Smooth muscle cell of the brain vasculature (primary cell): ENCODE measurements around the gene ANKFY1.
A peak's percentile ranks its signal among the peaks of the same experiment; 100 is the strongest.

Experiments
- DNase-seq: peaks from one replicate; pipeline ENCODE4 v3.0.0-alpha.2; 2012; ENCODE audit warnings: low read depth, low spot score

The ANKFY1 gene

GRCh38 chr17:4178651-4179050 lies 85.1 kb downstream of the ANKFY1 start:
- no peak for DNase-seq

- no peak for DNase-seq
Observed at GRCh38 chr17:4177806-4178205, 86.0 kb downstream of the ANKFY1 start.

- DNase-seq: no peak
Observed at GRCh38 chr17:4176808-4177472, 86.8 kb downstream of the ANKFY1 start.

- DNase-seq: no peak
Observed at GRCh38 chr17:4175921-4176807, 87.6 kb downstream of the ANKFY1 start.

GRCh38 chr17:4174556-4174955 lies 89.2 kb downstream of the ANKFY1 start:
- DNase-seq: no peak

GRCh38 chr17:4173781-4174180 lies 90.0 kb downstream of the ANKFY1 start:
- no peak for DNase-seq

GRCh38 chr17:4172356-4172755 lies 91.4 kb downstream of the ANKFY1 start:
- no peak for DNase-seq

- no peak for DNase-seq
Observed at GRCh38 chr17:4170639-4171280, 93.0 kb downstream of the ANKFY1 start.

GRCh38 chr17:4167786-4168185 lies 96.0 kb downstream of the ANKFY1 start:
- DNase-seq: no peak

GRCh38 chr17:4166419-4166818 lies 97.4 kb downstream of the ANKFY1 start:
- no peak for DNase-seq

- DNase-seq: no peak
Observed at GRCh38 chr17:4165301-4166010, 98.3 kb downstream of the ANKFY1 start.

GRCh38 chr17:4163951-4164350 lies 99.8 kb downstream of the ANKFY1 start:
- no peak for DNase-seq

GRCh38 chr17:4162775-4163466 lies 100.9 kb downstream of the ANKFY1 start:
- DNase-seq: no peak

- DNase-seq: no peak
Observed at GRCh38 chr17:4162321-4162720, 101.5 kb downstream of the ANKFY1 start.

GRCh38 chr17:4161967-4162305 lies 101.8 kb downstream of the ANKFY1 start:
- DNase-seq: no peak

- peak; percentile 79 for DNase-seq
Observed at GRCh38 chr17:4161192-4161966, 102.4 kb downstream of the ANKFY1 start.

GRCh38 chr17:4160294-4160859 lies 103.4 kb downstream of the ANKFY1 start:
- DNase-seq: no peak

GRCh38 chr17:4159761-4160160 lies 104.0 kb downstream of the ANKFY1 start:
- DNase-seq: no peak

GRCh38 chr17:4157618-4158333 lies 106.0 kb downstream of the ANKFY1 start:
- DNase-seq: no peak
